IPS-20b (cell line): Measurements from ENCODE around the gene CUEDC2.
A peak's percentile ranks its signal among the peaks of the same experiment; 100 is the strongest.

Source experiments
- H3K27ac ChIP-seq: one replicate; pipeline ENCODE4 v1.5.1; 2013; ENCODE audit warnings: low read length
- H3K27me3 ChIP-seq: 2 replicates; pipeline ENCODE4 v1.6.1; 2013; ENCODE audit warnings: mild to moderate bottlenecking, low read length, inconsistent platforms; ENCODE audit not compliant: insufficient read depth
- H3K36me3 ChIP-seq: 2 replicates; pipeline ENCODE4 v1.6.1; 2013; ENCODE audit warnings: low read depth, mild to moderate bottlenecking, inconsistent platforms, low read length, moderate library complexity; ENCODE audit not compliant: insufficient read depth
- H3K4me1 ChIP-seq: 2 replicates; pipeline ENCODE4 v1.6.1; 2013; ENCODE audit warnings: mild to moderate bottlenecking, control low read depth, inconsistent platforms, low read length, moderate library complexity; ENCODE audit not compliant: insufficient read depth
- H3K4me3 ChIP-seq: 2 replicates; pipeline ENCODE4 v1.5.1; 2013; ENCODE audit warnings: mild to moderate bottlenecking, low read length, inconsistent platforms
- H3K9ac ChIP-seq: 2 replicates; pipeline ENCODE4 v1.6.1; 2013; ENCODE audit warnings: low read depth, mild to moderate bottlenecking, inconsistent platforms, low read length, moderate library complexity
- H3K9me3 ChIP-seq: 2 replicates; pipeline ENCODE4 v1.6.1; 2013; ENCODE audit warnings: mild to moderate bottlenecking, low read depth, low read length, inconsistent platforms; ENCODE audit not compliant: insufficient read depth

The CUEDC2 gene

DNA sequence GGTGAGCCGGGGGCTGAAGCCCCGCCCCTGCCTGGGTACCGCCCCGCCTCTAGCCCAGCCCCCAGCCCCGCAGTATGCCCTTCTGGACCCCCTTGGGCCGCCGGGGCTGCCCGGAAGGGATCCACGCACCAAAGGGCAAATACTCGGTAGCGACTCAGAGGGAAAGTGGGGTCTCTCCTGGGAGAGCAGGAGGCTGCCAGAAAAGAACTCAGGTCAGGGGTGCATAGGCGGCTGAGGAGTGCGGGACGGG is 10.9 kb downstream of the CUEDC2 start:
- H3K9ac ChIP-seq: peak overlapping the region; percentile 79; the same call in 1 of the 2 replicates
- peaks cover 13% of the 10 kb centered on the region for H3K36me3 ChIP-seq
- peak overlapping the region; percentile 90 for H3K4me3 ChIP-seq
- peaks cover 29% of the 10 kb centered on the region for H3K27me3 ChIP-seq
- no peak overlapping the region for H3K27ac ChIP-seq
- H3K4me1 ChIP-seq: peaks cover 5% of the 10 kb centered on the region
- no peaks in the 10 kb centered on the region for H3K9me3 ChIP-seq

DNA sequence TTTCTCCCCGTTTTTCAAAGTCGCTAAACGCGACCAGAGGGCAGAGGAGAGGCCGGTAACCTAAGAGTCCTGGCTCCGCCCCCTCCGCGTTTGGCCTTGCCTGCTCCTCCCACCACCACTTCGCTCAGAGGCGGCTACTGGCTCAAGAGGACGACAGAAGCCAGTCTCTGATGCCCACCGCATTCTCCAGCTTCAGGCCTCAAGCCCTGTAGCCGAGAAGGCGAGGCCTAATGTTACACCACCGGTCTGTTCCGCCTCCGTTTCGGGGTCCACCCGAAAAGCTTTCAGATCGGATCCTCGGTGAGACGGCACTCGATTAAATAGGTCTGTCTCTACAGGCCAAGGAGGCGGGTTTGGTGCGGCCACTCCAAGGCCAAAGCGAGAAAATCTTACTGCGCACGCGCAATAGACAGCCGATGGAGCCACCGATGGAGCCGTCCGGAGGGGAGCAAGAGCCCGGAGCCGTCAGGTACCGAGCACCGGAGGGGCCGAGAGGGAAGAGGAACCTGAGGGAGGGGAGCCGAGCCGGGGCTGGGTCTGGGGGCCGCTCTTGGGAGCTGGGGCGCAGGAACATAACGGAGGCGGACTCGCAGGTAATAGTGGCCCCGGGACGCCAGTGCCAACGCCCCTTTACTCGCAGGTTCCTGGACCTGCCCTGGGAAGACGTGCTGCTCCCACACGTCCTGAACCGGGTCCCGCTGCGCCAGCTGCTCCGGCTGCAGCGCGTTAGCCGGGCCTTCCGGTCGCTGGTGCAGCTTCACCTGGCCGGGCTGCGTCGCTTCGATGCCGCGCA is 11.5 kb downstream of the CUEDC2 start, which contains the start of gene FBXL15:
FBXL15 (plus strand) TSS at position 123 of the 793 bp plus-strand sequence; CDS start at position 417, 294 bp downstream.
- peaks cover 5% of the 10 kb centered on the region for H3K4me1 ChIP-seq
- no peaks in the 10 kb centered on the region for H3K9me3 ChIP-seq
- H3K27me3 ChIP-seq: peaks cover 29% of the 10 kb centered on the region
- peak within 1 kb of the TSS; percentile 79; the same call in 1 of the 2 replicates for H3K9ac ChIP-seq
- peaks cover 13% of the 10 kb centered on the region for H3K36me3 ChIP-seq
- no peak within 1 kb of the TSS for H3K27ac ChIP-seq
- peak within 1 kb of the TSS; percentile 90 for H3K4me3 ChIP-seq

DNA sequence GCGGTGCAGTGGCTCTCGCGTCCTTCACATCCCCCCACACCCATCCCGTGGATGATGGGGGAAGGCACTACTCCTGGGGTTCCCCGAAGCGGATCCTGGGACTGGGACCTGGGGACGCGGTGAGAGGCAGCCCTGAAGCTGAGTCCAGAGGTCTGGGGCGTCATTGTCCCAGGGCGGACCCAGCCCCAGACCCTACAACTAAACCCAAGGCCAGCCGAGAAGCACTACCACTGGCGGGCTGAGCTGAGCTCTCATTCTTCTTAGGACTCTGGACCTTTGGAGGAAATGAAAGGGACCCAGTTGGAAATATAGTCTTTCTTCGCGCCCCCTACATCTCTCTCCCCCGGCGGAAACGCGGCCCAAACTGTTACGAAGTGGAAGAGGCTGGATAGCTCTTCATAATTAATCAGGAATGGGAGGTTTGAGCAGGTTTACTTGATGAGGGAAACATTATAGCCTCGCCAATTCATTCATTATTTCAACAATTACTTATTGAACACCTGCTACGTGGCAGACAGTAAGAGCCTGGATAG is 12.1 kb downstream of the CUEDC2 start:
- Histone ChIP-seq H3K36me3 (peaks cover 13% of the 10 kb centered on the region), H3K4me3 (peak overlapping the region; percentile 90), H3K9me3 (no peaks in the 10 kb centered on the region), H3K9ac (peak overlapping the region; percentile 79; the same call in 1 of the 2 replicates), H3K4me1 (peaks cover 5% of the 10 kb centered on the region), H3K27ac (no peak overlapping the region), H3K27me3 (peaks cover 29% of the 10 kb centered on the region)

DNA sequence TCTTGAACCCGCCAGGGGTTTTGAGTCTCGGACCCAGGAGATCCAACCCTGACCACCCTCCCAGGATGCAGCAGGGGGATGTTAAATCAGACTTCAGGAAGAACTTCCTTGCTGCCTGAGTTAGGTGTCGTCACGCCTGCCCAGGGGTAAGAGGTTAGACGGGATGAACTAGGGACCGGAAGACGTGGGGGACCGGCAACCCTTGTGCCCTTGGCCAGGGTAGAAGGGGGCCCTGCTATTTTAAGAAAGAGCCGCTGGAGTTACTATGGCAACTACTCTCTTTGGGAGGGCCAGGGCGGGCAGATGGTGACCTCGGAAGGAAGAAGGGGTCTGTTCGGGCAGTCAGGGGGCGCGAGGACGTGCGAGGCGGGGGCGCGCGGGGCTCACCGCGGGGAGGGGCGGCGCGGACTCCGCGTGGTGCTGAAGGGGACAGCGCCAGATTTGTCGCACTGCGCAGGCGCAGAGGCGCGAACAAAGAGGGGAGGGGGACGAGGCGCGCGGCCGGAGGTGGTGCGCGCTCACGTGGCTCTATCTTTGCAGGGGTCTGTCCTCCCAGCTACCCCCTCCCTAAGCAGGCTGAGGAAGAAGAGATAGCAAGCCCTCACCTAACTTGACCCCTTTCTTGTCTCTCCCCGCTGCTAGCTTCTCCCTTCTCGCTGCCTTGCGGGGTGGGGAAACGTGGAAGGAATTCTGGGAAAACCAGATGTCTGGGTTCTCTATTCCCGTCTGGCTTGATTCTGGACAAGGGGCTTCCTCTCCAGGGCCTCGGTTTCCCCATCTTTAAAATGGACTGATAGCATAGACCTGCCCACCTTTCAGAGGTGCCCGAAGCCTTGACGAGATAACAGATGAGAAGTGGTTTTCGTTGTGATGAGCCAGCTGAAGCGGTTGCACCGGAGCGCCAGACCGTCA is 12.8 kb downstream of the CUEDC2 start:
- Histone ChIP-seq H3K27ac (no peak overlapping the region), H3K36me3 (peaks cover 13% of the 10 kb centered on the region), H3K27me3 (peaks cover 32% of the 10 kb centered on the region), H3K9ac (peak overlapping the region; percentile 79; the same call in 1 of the 2 replicates), H3K4me3 (peak overlapping the region; percentile 90), H3K4me1 (peaks cover 5% of the 10 kb centered on the region), H3K9me3 (no peaks in the 10 kb centered on the region)

DNA sequence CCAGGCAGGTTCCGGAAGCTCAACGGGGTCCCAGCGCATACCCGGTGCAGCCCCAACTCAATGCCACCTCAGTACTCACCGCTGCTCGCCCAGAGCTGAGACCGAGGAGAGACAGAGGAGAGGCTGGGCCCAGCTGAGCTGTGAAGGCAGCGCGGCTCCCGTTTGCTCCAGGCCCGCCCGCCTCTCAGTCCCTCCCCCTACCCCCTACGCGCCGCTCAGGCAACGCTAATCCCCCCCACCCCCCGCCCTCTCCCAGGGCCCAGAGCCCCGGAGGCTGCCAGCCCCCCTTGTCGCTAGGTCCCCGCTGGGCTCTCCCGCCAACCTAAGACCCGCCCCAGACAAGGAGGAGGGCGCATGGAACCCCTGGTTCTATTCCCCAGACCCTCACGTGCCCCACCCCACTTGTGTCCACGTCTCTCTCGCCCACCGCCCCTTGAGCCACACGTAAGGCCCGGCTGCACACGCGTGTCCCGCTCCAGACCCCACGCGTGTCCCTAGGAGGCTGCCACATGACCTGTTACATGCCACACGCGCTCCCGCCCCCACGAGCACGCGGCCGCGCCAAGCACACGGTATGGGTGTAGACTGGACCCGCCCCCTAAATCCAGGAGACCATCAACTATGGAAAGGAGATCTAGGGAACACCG is 13.6 kb downstream of the CUEDC2 start, which contains the start of gene PSD:
PSD (minus strand) TSS at position 164 of the 647 bp plus-strand sequence. CDS start 1,747 bp downstream, outside the sequence.
- Histone ChIP-seq H3K27ac (no peak within 1 kb of the TSS), H3K36me3 (peaks cover 6% of the 10 kb centered on the region), H3K9ac (peak within 1 kb of the TSS; percentile 79; the same call in 1 of the 2 replicates), H3K4me3 (peak within 1 kb of the TSS; percentile 90), H3K4me1 (peaks cover 5% of the 10 kb centered on the region), H3K27me3 (peaks cover 32% of the 10 kb centered on the region), H3K9me3 (no peaks in the 10 kb centered on the region)

DNA sequence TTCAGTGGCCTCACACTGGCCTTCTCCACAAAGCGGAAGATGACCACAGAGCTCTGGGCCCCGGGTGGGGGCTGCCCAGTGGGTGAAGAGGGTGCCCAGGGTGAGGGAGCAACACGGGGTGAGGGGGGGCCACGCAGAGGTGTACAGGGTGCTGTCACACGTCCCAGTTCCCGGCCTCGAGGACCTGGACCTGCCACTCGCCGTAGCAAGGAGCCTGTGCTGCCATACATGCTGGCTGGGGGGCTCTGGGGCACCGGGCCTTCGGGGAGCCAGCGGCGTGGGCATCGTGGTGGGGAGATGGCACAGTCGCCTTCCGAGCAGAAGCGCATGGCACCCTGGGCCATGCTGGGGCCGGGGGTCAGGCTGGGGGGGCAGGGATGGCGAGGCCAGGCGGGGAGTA is 15.7 kb downstream of the CUEDC2 start:
- Histone ChIP-seq H3K9ac (no peak overlapping the region), H3K4me3 (no peak overlapping the region), H3K27me3 (peaks cover 39% of the 10 kb centered on the region), H3K27ac (no peak overlapping the region), H3K36me3 (no peaks in the 10 kb centered on the region), H3K9me3 (no peaks in the 10 kb centered on the region), H3K4me1 (peaks cover 11% of the 10 kb centered on the region)

DNA sequence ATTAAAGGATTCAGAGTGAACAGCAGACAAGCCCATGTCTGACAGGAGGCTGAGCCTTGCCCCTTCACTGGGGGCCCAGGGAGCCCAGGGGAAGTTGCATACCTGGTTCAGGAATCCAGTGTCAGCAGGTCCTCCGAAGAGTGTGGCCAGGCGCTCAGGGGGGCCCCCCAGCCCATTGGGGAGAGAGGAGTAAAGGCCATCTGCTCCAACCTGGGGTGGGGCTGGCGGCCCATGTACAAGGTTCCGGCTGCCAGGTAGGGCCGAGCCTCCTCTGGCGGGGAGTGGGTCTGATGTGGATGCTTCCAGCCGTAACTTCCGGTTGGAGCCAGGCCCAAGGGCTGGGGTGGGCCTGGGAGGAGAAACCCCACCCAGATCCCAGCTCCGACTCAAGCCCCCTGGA is 16.1 kb downstream of the CUEDC2 start:
- Histone ChIP-seq H3K27ac (no peak overlapping the region), H3K27me3 (peaks cover 41% of the 10 kb centered on the region)

DNA sequence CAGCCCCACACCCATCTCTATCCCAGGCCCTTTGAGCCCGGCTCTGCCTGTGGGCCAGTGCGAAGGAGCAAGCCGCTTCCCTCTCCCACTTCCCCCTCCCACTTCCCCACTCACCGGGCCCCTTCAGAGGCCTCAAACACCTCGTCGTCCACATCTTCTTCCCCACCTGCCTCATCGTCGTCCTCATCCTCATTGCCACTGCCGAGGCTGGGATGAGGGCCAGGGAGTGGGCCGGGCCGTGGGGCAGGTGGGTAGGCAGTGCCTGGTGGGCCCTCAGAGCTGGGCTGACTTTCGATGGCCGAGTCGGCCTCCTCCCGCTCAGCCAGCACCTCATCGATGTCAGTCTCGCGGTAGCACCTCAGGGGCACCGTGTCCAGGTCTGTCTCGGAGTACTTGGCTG is 17.6 kb downstream of the CUEDC2 start:
- no peak overlapping the region for H3K9ac ChIP-seq

More for the DNA sequence above, 16.1 kb downstream of the CUEDC2 start:
- Histone ChIP-seq H3K9ac (no peak overlapping the region), H3K4me1 (peaks cover 11% of the 10 kb centered on the region), H3K4me3 (no peak overlapping the region), H3K36me3 (no peaks in the 10 kb centered on the region), H3K9me3 (no peaks in the 10 kb centered on the region)

DNA sequence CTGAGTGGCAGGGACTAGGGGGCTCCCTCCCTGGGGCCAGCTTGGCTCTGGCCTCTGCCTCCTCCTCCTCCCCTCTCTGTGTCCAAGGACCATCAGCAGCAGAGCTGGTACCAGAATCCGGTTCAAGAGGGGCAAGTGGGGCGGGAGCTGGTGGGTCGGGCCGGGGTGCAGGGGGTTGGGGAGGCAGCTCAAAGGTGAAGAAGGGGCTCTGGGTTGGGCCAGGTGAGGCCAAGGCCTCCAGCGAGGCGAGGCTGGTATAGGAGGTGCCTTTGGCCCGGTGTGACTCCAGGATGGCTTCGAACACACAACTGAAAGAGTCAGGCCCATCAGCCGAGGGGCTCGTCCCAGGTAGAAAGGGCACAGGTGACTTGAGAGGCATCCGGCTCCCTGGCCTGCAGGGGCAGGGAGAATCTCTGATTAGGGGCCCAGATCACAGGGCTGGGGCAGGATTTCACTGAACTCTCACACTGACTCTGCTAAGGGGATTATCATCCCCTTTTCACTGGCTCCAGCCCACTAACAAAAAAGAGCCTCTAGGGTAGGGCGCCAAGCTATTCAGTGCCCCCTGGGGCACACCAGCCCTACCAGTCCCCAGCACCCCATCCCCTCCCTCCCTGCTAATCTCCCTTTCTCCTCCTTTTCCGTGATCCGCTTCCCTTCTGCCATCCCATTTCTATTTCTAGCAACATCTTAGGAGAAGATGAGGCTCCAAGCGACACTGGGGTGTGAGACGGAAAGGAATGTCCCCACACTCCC is 18.4 kb downstream of the CUEDC2 start:
- no peaks in the 10 kb centered on the region for H3K36me3 ChIP-seq
- no peak overlapping the region for H3K9ac ChIP-seq
- peaks cover 11% of the 10 kb centered on the region for H3K4me1 ChIP-seq
- no peak overlapping the region for H3K4me3 ChIP-seq
- H3K27me3 ChIP-seq: peaks cover 61% of the 10 kb centered on the region
- no peaks in the 10 kb centered on the region for H3K9me3 ChIP-seq
- H3K27ac ChIP-seq: no peak overlapping the region

More for the DNA sequence above, 17.6 kb downstream of the CUEDC2 start:
- Histone ChIP-seq H3K4me1 (peaks cover 11% of the 10 kb centered on the region), H3K27ac (no peak overlapping the region), H3K9me3 (no peaks in the 10 kb centered on the region), H3K36me3 (no peaks in the 10 kb centered on the region), H3K4me3 (no peak overlapping the region), H3K27me3 (peaks cover 56% of the 10 kb centered on the region)

DNA sequence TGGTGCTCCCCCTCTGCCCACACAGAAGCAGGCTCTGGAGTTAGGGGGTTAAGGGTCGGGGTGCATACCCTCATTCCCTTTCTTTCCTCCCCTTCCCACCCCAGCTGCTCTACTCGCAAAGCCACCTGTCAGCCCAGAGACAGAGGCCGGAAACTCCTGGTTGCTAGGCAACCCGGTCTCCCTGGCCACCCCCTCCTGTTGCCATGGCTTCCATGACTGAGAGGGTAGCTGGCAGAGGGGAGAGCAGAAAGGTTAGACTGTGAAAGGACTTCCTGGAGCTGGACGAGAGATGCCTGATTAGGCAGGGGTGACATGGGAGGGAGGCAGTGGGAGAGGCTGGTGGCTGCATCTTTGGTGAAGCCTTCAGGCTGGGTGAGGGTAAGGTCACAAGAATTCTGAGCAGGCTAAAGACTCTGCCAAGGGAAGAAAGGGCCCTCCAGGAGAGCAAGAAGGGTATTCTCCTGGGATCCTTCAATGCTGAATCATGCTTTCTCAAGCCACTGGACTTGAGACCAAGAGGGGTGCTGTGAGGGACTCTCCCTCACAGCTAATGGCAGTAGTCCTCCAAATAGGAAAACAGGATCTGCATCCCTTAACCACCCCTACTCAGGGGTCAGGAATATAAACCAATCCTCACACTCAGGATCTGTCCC is 19.2 kb downstream of the CUEDC2 start:
- Histone ChIP-seq H3K9ac (no peak overlapping the region), H3K36me3 (no peaks in the 10 kb centered on the region), H3K4me3 (no peak overlapping the region), H3K4me1 (peaks cover 9% of the 10 kb centered on the region), H3K9me3 (no peaks in the 10 kb centered on the region), H3K27ac (no peak overlapping the region), H3K27me3 (peaks cover 63% of the 10 kb centered on the region)
